ENCODE data around the gene TMEM143.

The TMEM143 gene

DNA sequence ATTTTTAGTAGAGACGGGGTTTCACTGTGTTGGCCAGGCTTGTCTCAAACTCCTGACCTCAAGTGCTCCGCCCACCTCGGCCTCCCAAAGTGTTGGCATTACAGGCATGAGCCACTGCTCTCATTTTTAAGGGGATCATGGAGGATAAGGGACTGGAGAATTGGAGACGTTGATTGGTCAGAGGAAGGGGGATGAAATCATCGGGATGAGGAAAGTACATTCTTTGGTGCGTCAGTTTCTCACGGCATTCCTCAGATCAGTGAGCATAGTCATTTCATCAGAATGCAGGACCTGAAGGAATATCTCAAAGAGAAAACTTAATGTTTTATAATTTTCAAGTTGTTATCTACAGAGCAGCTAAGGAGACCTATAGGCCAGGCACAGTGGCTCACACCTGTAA is 79.8 kb downstream of the TMEM143 start:
- H2AFZ ChIP-seq (ENCODE audit: low read depth, low read length) = no peak overlapping the region
- H3K4me1 ChIP-seq (ENCODE audit: low read length) = no peaks in the 10 kb centered on the region
- no peak for TF ChIP-seq EZH2phosphoT487 (IDR thresholded peaks at IDR 0.05; ENCODE audit: low read depth)
- no peak for TF ChIP-seq CTCF (IDR thresholded peaks at IDR 0.05; ENCODE audit: low read depth, low read length)
- H3K9ac ChIP-seq (ENCODE audit: low read length) = no peak overlapping the region
- H3K4me3 ChIP-seq (ENCODE audit: low read length) = no peak overlapping the region
- H3K36me3 ChIP-seq (replicated peaks; ENCODE audit: low read depth, low read length) = no peaks in the 10 kb centered on the region
- H3K79me2 ChIP-seq (ENCODE audit: low read length) = no peaks in the 10 kb centered on the region
- H3K27me3 ChIP-seq (ENCODE audit: low read depth, low read length) = peaks cover 11% of the 10 kb centered on the region; the same call in 1 of the 2 replicates
- H3K4me2 ChIP-seq (ENCODE audit: low read length) = no peak overlapping the region
- no peak overlapping the region for H3K27ac ChIP-seq (ENCODE audit: low read length)
- peaks cover 6% of the 10 kb centered on the region for H3K9me3 ChIP-seq (ENCODE audit: insufficient read depth, low read length)
- no peaks in the 10 kb centered on the region for H4K20me1 ChIP-seq (ENCODE audit: insufficient read depth, low read length)

Data from OCI-LY3 (cell line).